ENCODE measurements around the gene LENG8.
"Not testable (repeated sequence)": the region's sequence is repeated elsewhere in the genome, so short reads cannot be mapped to it uniquely, and the experiment has no call there.

The LENG8 gene

GRCh38 chr19:54489341-54489740 lies 40.3 kb downstream of the LENG8 start:
- DNase-seq, result no peak

GRCh38 chr19:54489766-54490165 lies 40.8 kb downstream of the LENG8 start:
- no peak for DNase-seq

- no peak for DNase-seq
Observed at GRCh38 chr19:54492568-54492967, 43.6 kb downstream of the LENG8 start.

- DNase-seq, result not testable (repeated sequence)
Observed at GRCh38 chr19:54493056-54493455, 44.1 kb downstream of the LENG8 start.

- DNase-seq, result peak; percentile 33
Observed at GRCh38 chr19:54493967-54494585, 45.1 kb downstream of the LENG8 start.

GRCh38 chr19:54495284-54495683 lies 46.3 kb downstream of the LENG8 start:
- not testable (repeated sequence) for DNase-seq

GRCh38 chr19:54497747-54498450 lies 48.9 kb downstream of the LENG8 start:
- not testable (repeated sequence) for DNase-seq

GRCh38 chr19:54498451-54498772 lies 49.4 kb downstream of the LENG8 start:
- DNase-seq, result peak; percentile 35

- DNase-seq, result peak; percentile 28
Observed at GRCh38 chr19:54502518-54503048, 53.6 kb downstream of the LENG8 start, which contains the start of gene LAIR2. Gene LAIR2, plus strand, starts transcription at chr19:54502831. Its CDS starts 88 bp downstream, at chr19:54502919.

GRCh38 chr19:54505542-54505941 lies 56.5 kb downstream of the LENG8 start:
- DNase-seq, result not testable (repeated sequence)

GRCh38 chr19:54506079-54506478 lies 57.1 kb downstream of the LENG8 start:
- DNase-seq, result no peak

- not testable (repeated sequence) for DNase-seq
Observed at GRCh38 chr19:54507038-54507717, 58.2 kb downstream of the LENG8 start.

GRCh38 chr19:54507824-54508223 lies 58.8 kb downstream of the LENG8 start:
- DNase-seq, result no peak

- not testable (repeated sequence) for DNase-seq
Observed at GRCh38 chr19:54508487-54508886, 59.5 kb downstream of the LENG8 start.

GRCh38 chr19:54509200-54509940 lies 60.4 kb downstream of the LENG8 start:
- DNase-seq, result not testable (repeated sequence)

Data from suppressor macrophage treated with lipopolysaccharide for 4 hours (primary cell).